HG03354 (cell line): ENCODE measurements around the gene CNTLN.
"Not testable (repeated sequence)": the region's sequence is repeated elsewhere in the genome, so short reads cannot be mapped to it uniquely, and the experiment has no call there.

Experiments used
- ATAC-seq: cut with Tn5 transposase; IDR thresholded peaks from one replicate; pipeline ENCODE4 v1.9.1; 2021; ENCODE audit warnings: mild to moderate bottlenecking; ENCODE audit not compliant: unreplicated experiment, poor library complexity, severe bottlenecking

CNTLN gene

GRCh38 chr9:17397166-17397728, 262.4 kb downstream of the CNTLN start:
- not testable (repeated sequence) for ATAC-seq

- ATAC-seq, result no peak
These were observed 263.5 kb downstream of the CNTLN start for GRCh38 chr9:17398350-17398749.

GRCh38 chr9:17401858-17402257, 267.0 kb downstream of the CNTLN start:
- ATAC-seq, result no peak

- ATAC-seq, result no peak
These were observed 267.5 kb downstream of the CNTLN start for GRCh38 chr9:17402309-17402708.

GRCh38 chr9:17403539-17403938, 268.7 kb downstream of the CNTLN start:
- no peak for ATAC-seq

GRCh38 chr9:17414986-17415385, 280.1 kb downstream of the CNTLN start:
- ATAC-seq, result no peak

GRCh38 chr9:17422994-17423680, 288.3 kb downstream of the CNTLN start:
- ATAC-seq, result no peak

GRCh38 chr9:17423681-17424011, 288.8 kb downstream of the CNTLN start:
- no peak for ATAC-seq

GRCh38 chr9:17425384-17425783, 290.5 kb downstream of the CNTLN start:
- ATAC-seq, result no peak

- ATAC-seq, result no peak
These were observed 298.7 kb downstream of the CNTLN start for GRCh38 chr9:17433526-17433925.

- no peak for ATAC-seq
These were observed 302.0 kb downstream of the CNTLN start for GRCh38 chr9:17436854-17437253.

GRCh38 chr9:17437813-17438212, 303.0 kb downstream of the CNTLN start:
- no peak for ATAC-seq

GRCh38 chr9:17445126-17445525, 310.3 kb downstream of the CNTLN start:
- ATAC-seq, result not testable (repeated sequence)

- ATAC-seq, result no peak
These were observed 318.9 kb downstream of the CNTLN start for GRCh38 chr9:17453751-17454150.

GRCh38 chr9:17462869-17463464, 328.1 kb downstream of the CNTLN start:
- peak; percentile 71 for ATAC-seq

- ATAC-seq, result no peak
These were observed 335.4 kb downstream of the CNTLN start for GRCh38 chr9:17470036-17470813.

- no peak for ATAC-seq
These were observed 337.3 kb downstream of the CNTLN start for GRCh38 chr9:17472126-17472525.

GRCh38 chr9:17476401-17476800, 341.6 kb downstream of the CNTLN start:
- ATAC-seq, result peak; percentile 79

GRCh38 chr9:17477816-17478215, 343.0 kb downstream of the CNTLN start:
- no peak for ATAC-seq

GRCh38 chr9:17480966-17481365, 346.1 kb downstream of the CNTLN start:
- no peak for ATAC-seq

- ATAC-seq, result no peak
These were observed 346.7 kb downstream of the CNTLN start for GRCh38 chr9:17481565-17481964.
